Measurements from ENCODE around the gene APOH.

- TF ChIP-seq CTCF (IDR thresholded peaks at IDR 0.05): no peak
- TF ChIP-seq ZFX (IDR thresholded peaks at IDR 0.05; ENCODE audit: borderline replicate concordance): no peak
These were observed 42.3 kb upstream of the APOH start for GRCh38 chr17:66271512-66271911.
